GM21528 (cell line): ENCODE results near the gene MRC2.
"Not testable (repeated sequence)": the region's sequence is repeated elsewhere in the genome, so short reads cannot be mapped to it uniquely, and the experiment has no call there.

ENCODE experiments used
- ATAC-seq: cut with Tn5 transposase; IDR thresholded peaks from one replicate; pipeline ENCODE4 v1.9.1; 2021; ENCODE audit warnings: mild to moderate bottlenecking, moderate library complexity; ENCODE audit not compliant: unreplicated experiment, low FRiP score

MRC2 gene

GRCh38 chr17:62675260-62675659 is 47.8 kb downstream of the MRC2 start:
- ATAC-seq: no peak

GRCh38 chr17:62675701-62676100 is 48.2 kb downstream of the MRC2 start:
- no peak for ATAC-seq

- no peak for ATAC-seq
Observed at GRCh38 chr17:62676231-62676943, 48.9 kb downstream of the MRC2 start.

- ATAC-seq: no peak
Observed at GRCh38 chr17:62676952-62677596, 49.6 kb downstream of the MRC2 start.

GRCh38 chr17:62678214-62678919 is 50.9 kb downstream of the MRC2 start:
- ATAC-seq: no peak

- no peak for ATAC-seq
Observed at GRCh38 chr17:62679866-62680377, 52.5 kb downstream of the MRC2 start.

GRCh38 chr17:62680541-62681052 is 53.1 kb downstream of the MRC2 start:
- ATAC-seq: no peak

- no peak for ATAC-seq
Observed at GRCh38 chr17:62681061-62681938, 53.8 kb downstream of the MRC2 start.

- no peak for ATAC-seq
Observed at GRCh38 chr17:62681939-62682381, 54.5 kb downstream of the MRC2 start.

- ATAC-seq: no peak
Observed at GRCh38 chr17:62684179-62684578, 56.7 kb downstream of the MRC2 start.

- ATAC-seq: no peak
Observed at GRCh38 chr17:62687997-62688396, 60.5 kb downstream of the MRC2 start.

GRCh38 chr17:62688398-62689160 is 61.1 kb downstream of the MRC2 start:
- no peak for ATAC-seq

- ATAC-seq: no peak
Observed at GRCh38 chr17:62689441-62690167, 62.1 kb downstream of the MRC2 start.

- no peak for ATAC-seq
Observed at GRCh38 chr17:62690168-62690897, 62.9 kb downstream of the MRC2 start.

GRCh38 chr17:62691589-62691915 is 64.1 kb downstream of the MRC2 start:
- ATAC-seq: not testable (repeated sequence)

- no peak for ATAC-seq
Observed at GRCh38 chr17:62692159-62692651, 64.7 kb downstream of the MRC2 start.

GRCh38 chr17:62692721-62693431 is 65.4 kb downstream of the MRC2 start:
- no peak for ATAC-seq
